OCI-LY7 (cell line): ENCODE measurements around the gene APLN. TPM values are rescaled to one million over a fixed set of nuclear protein-coding genes. Genes with fewer than 3 reads are reported as not detected.

ENCODE experiments used
- BruUV-seq: library from RNA; stranded (reverse); fragments of 400-500 nt; replicated peaks from 2 replicates; lab custom pipeline; 2021; lab: Mats Ljungman, UMichigan
- CTCF ChIA-PET: fragments of 300-600 bp; sonication (Branson Sonifier 250); formaldehyde crosslinking; loops from one replicate; lab custom pipeline; 2022; ENCODE audit warnings: antibody characterized with exemption; ENCODE audit not compliant: unreplicated experiment; lab: Charles Lee
- POLR2A ChIA-PET: fragments of 300-600 bp; sonication (Branson Sonifier 250); formaldehyde crosslinking; loops from one replicate; lab custom pipeline; 2022; ENCODE audit warnings: antibody characterized with exemption; lab: Charles Lee
- DNase-seq: peaks from one replicate; pipeline ENCODE4 v3.0.0-alpha.2; 2015; ENCODE audit warnings: low spot score
- H2AFZ ChIP-seq: fragments of 200-600 bp; sonication (generic), shearing (Covaris generic); 2 replicates; pipeline ENCODE4 v1.6.1; 2014; ENCODE audit warnings: mild to moderate bottlenecking, antibody characterized with exemption, low read length, moderate library complexity
- H3K27ac ChIP-seq: fragments of 200-600 bp; sonication (generic); 2 replicates; pipeline ENCODE4 v1.5.1; 2014; ENCODE audit warnings: mixed run types, low read depth, mild to moderate bottlenecking, moderate library complexity, low read length, inconsistent platforms; ENCODE audit not compliant: poor library complexity, severe bottlenecking
- H3K36me3 ChIP-seq: fragments of 200-600 bp; sonication (generic); 2 replicates; pipeline ENCODE4 v1.6.1; 2014; ENCODE audit warnings: mild to moderate bottlenecking, antibody characterized with exemption, low read length, moderate library complexity, mixed read lengths; ENCODE audit not compliant: insufficient read depth
- H3K4me1 ChIP-seq: fragments of 200-600 bp; sonication (generic); 2 replicates; pipeline ENCODE4 v1.5.1; 2014; ENCODE audit warnings: mild to moderate bottlenecking, low read length; ENCODE audit not compliant: insufficient read depth, poor library complexity, severe bottlenecking
- H3K4me2 ChIP-seq: fragments of 200-600 bp; sonication (generic); 2 replicates; pipeline ENCODE4 v1.6.1; 2014; ENCODE audit warnings: mild to moderate bottlenecking, low read length
- H3K4me3 ChIP-seq: fragments of 200-600 bp; sonication (generic); 2 replicates; pipeline ENCODE4 v1.5.1; 2014; ENCODE audit warnings: mild to moderate bottlenecking, low read depth, low read length; ENCODE audit not compliant: poor library complexity, severe bottlenecking
- H3K79me2 ChIP-seq: fragments of 200-600 bp; sonication (generic); 2 replicates; pipeline ENCODE4 v1.6.1; 2016; ENCODE audit warnings: low read depth, mild to moderate bottlenecking, low read length, moderate library complexity, mixed read lengths; ENCODE audit not compliant: insufficient read depth
- H3K9me2 ChIP-seq: fragments of 200-600 bp; sonication (generic); 2 replicates; pipeline ENCODE4 v1.6.1; 2016; ENCODE audit warnings: mild to moderate bottlenecking, low read length, mixed read lengths; ENCODE audit not compliant: insufficient read depth
- H3K9me3 ChIP-seq: fragments of 200-600 bp; sonication (generic); 2 replicates; pipeline ENCODE4 v1.6.1; 2014; ENCODE audit warnings: mild to moderate bottlenecking, mixed run types, low read length, mixed read lengths
- H4K20me1 ChIP-seq: fragments of 200-600 bp; sonication (generic); 2 replicates; pipeline ENCODE4 v1.6.1; 2014; ENCODE audit warnings: mild to moderate bottlenecking, antibody characterized with exemption, low read length, moderate library complexity, mixed read lengths; ENCODE audit not compliant: insufficient read depth
- CTCF ChIP-seq: fragments of 200-600 bp; sonication (generic); conservative IDR thresholded peaks from 2 replicates; pipeline ENCODE4 v1.5.1; 2014; ENCODE audit warnings: mild to moderate bottlenecking, antibody characterized with exemption, low read length, moderate library complexity, mixed read lengths
- EZH2phosphoT487 ChIP-seq: fragments of 200-600 bp; sonication (generic); IDR thresholded peaks from 2 replicates; pipeline ENCODE4 v1.6.1; 2018; ENCODE audit warnings: low read depth, borderline replicate concordance, mild to moderate bottlenecking, mixed run types, antibody characterized with exemption, low read length, moderate library complexity, mixed read lengths
- intact Hi-C: fragments of 100-400 bp; cut with micrococcal nuclease; formaldehyde crosslinking; loops from one replicate; pipeline ENCODE4 v1.10.0; 2022; ENCODE audit not compliant: unreplicated experiment
- total RNA-seq, 2 experiments: library from RNA; depleted of rRNA in 1 of 2; stranded (reverse); fragments of >200 nt in 1 of 2; shearing (Covaris generic) in 1 of 2; gene quantifications; 2 replicates each; pipeline ENCODE4 v1.2.3, GENCODE V29; 2014 to 2022

Gene APLN
- total RNA-seq, 2 experiments from 2014 or later = 0.13 TPM; not detected in 1

GRCh38 chrX:129659141-129659540, 4.4 kb upstream of the APLN start:
- Histone ChIP-seq H4K20me1 (no peaks in the 10 kb centered on the region), H3K4me1 (peaks cover 7% of the 10 kb centered on the region), H3K27ac (no peak overlapping the region), H3K4me2 (no peak overlapping the region), H3K4me3 (no peak overlapping the region), H2AFZ (no peak overlapping the region), H3K9me3 (no peaks in the 10 kb centered on the region), H3K79me2 (no peaks in the 10 kb centered on the region), H3K36me3 (no peaks in the 10 kb centered on the region), H3K9me2 (no peaks in the 10 kb centered on the region)
- BruUV-seq = no TSS peak
- TF ChIP-seq CTCF (no peak), EZH2phosphoT487 (no peak)
- ChIA-PET POLR2A (interaction anchor here (0.8 kb wide), 1 partner anchor 110 kb away, joined by 3 read pairs; no protein-coding TSS in a partner anchor), CTCF (no interaction called here)
- no peak for DNase-seq
- intact Hi-C loops = no loop called here

- DNase-seq = no peak
- no peak for TF ChIP-seq CTCF
- TF ChIP-seq EZH2phosphoT487 = no peak
- Histone ChIP-seq H3K4me3 (no peak overlapping the region), H3K4me1 (peaks cover 7% of the 10 kb centered on the region), H2AFZ (no peak overlapping the region), H4K20me1 (no peaks in the 10 kb centered on the region), H3K9me2 (no peaks in the 10 kb centered on the region), H3K79me2 (no peaks in the 10 kb centered on the region), H3K27ac (no peak overlapping the region), H3K36me3 (no peaks in the 10 kb centered on the region), H3K4me2 (no peak overlapping the region), H3K9me3 (no peaks in the 10 kb centered on the region)
- POLR2A ChIA-PET = interaction anchor here (0.8 kb wide), 1 partner anchor 109 kb away, joined by 3 read pairs; no protein-coding TSS in a partner anchor
- intact Hi-C loops = no loop called here
- BruUV-seq = no TSS peak
- CTCF ChIA-PET = no interaction called here
Measured at GRCh38 chrX:129658429-129658828, 3.7 kb upstream of the APLN start.

GRCh38 chrX:129655547-129656249, 942 bp upstream of the APLN start:
- DNase-seq = peak; percentile 55
- Histone ChIP-seq H3K9me2 (no peaks in the 10 kb centered on the region), H4K20me1 (no peaks in the 10 kb centered on the region), H3K4me2 (no peak overlapping the region), H3K27ac (no peak overlapping the region), H2AFZ (no peak overlapping the region), H3K79me2 (no peaks in the 10 kb centered on the region), H3K36me3 (no peaks in the 10 kb centered on the region), H3K4me1 (peaks cover 7% of the 10 kb centered on the region), H3K4me3 (no peak overlapping the region), H3K9me3 (no peaks in the 10 kb centered on the region)
- ChIA-PET CTCF (interaction anchor here (0.7 kb wide), 1 partner anchor 119 kb away, joined by 3 read pairs; no protein-coding TSS in a partner anchor), POLR2A (no interaction called here)
- intact Hi-C loops = loop anchor here (1.0 kb wide), 1 partner anchor 168 kb away; no protein-coding TSS in a partner anchor
- BruUV-seq = no TSS peak
- TF ChIP-seq CTCF (peak; percentile 73), EZH2phosphoT487 (no peak)
